Activated B cell treated with CpG ODN at 0.5 μM for 24 hours (primary cell): ENCODE results near the gene NPAS1. TPM values are rescaled to one million over a fixed set of nuclear protein-coding genes. Genes with fewer than 3 reads are reported as not detected.
A peak's percentile ranks its signal among the peaks of the same experiment; 100 is the strongest.

Experiments used
- ATAC-seq: fragments of 200-7000 bp; cut with Tn5 transposase; one replicate; pipeline ENCODE4 v1.10.0; 2021; ENCODE audit warnings: low read depth, mild to moderate bottlenecking, moderate library complexity
- CTCF ChIA-PET: fragments of 350-600 bp; sonication (Branson Sonifier 250); formaldehyde crosslinking; loops from one replicate; lab custom pipeline; 2021; ENCODE audit warnings: antibody characterized with exemption; lab: Charles Lee
- POLR2A ChIA-PET: fragments of 350-600 bp; sonication (Branson Sonifier 250); formaldehyde crosslinking; loops from one replicate; lab custom pipeline; 2021; ENCODE audit warnings: antibody characterized with exemption; lab: Charles Lee
- DNase-seq: peaks from one replicate; pipeline ENCODE4 v3.0.0; 2022
- H3K27ac Mint-ChIP-seq: one replicate; pipeline ENCODE4 v1.8.0; 2020; ENCODE audit warnings: mixed read lengths
- H3K27me3 Mint-ChIP-seq: one replicate; pipeline ENCODE4 v1.8.0; 2021; ENCODE audit warnings: mixed read lengths
- H3K36me3 Mint-ChIP-seq: one replicate; pipeline ENCODE4 v1.8.0; 2021; ENCODE audit warnings: low read depth, mixed read lengths
- H3K4me1 Mint-ChIP-seq: one replicate; pipeline ENCODE4 v1.8.0; 2021; ENCODE audit warnings: mixed read lengths
- H3K4me3 Mint-ChIP-seq: one replicate; pipeline ENCODE4 v1.8.0; 2020; ENCODE audit warnings: mild to moderate bottlenecking, mixed read lengths
- H3K9me3 Mint-ChIP-seq: one replicate; pipeline ENCODE4 v1.8.0; 2020; ENCODE audit warnings: mixed read lengths
- intact Hi-C: fragments of 100-400 bp; cut with micrococcal nuclease; formaldehyde crosslinking; loops from one replicate; pipeline ENCODE4 v1.15.1; 2024
- total RNA-seq: library from RNA; stranded (reverse); gene quantifications from 2 replicates; pipeline ENCODE4 v1.2.3, GENCODE V29; 2022
- TF ChIP-seq, protein P1 (sequence below): fragments of 200-600 bp; IDR thresholded peaks from one replicate; pipeline ENCODE4 v1.8.0; 2022; ENCODE audit warnings: antibody characterized with exemption, mild to moderate bottlenecking

Gene NPAS1
- total RNA-seq, 1 donor from 2014 or later = 0.40 TPM

- DNase-seq = no peak
- intact Hi-C loops = no loop called here
- no peaks in the 10 kb centered on the region for H3K36me3 Mint-ChIP-seq
- TF ChIP-seq, protein P1, sequence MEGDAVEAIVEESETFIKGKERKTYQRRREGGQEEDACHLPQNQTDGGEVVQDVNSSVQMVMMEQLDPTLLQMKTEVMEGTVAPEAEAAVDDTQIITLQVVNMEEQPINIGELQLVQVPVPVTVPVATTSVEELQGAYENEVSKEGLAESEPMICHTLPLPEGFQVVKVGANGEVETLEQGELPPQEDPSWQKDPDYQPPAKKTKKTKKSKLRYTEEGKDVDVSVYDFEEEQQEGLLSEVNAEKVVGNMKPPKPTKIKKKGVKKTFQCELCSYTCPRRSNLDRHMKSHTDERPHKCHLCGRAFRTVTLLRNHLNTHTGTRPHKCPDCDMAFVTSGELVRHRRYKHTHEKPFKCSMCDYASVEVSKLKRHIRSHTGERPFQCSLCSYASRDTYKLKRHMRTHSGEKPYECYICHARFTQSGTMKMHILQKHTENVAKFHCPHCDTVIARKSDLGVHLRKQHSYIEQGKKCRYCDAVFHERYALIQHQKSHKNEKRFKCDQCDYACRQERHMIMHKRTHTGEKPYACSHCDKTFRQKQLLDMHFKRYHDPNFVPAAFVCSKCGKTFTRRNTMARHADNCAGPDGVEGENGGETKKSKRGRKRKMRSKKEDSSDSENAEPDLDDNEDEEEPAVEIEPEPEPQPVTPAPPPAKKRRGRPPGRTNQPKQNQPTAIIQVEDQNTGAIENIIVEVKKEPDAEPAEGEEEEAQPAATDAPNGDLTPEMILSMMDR = no peak
- POLR2A ChIA-PET = no interaction called here
- no peak for ATAC-seq
- peaks cover 41% of the 10 kb centered on the region for H3K27me3 Mint-ChIP-seq
- H3K4me1 Mint-ChIP-seq = peaks cover 3% of the 10 kb centered on the region
- CTCF ChIA-PET = no interaction called here
- H3K4me3 Mint-ChIP-seq = no peak overlapping the region
- H3K9me3 Mint-ChIP-seq = peaks cover 3% of the 10 kb centered on the region
- H3K27ac Mint-ChIP-seq = no peak overlapping the region
Measured at GRCh38 chr19:47026889-47027288, 7.3 kb downstream of the NPAS1 start.

GRCh38 chr19:47027586-47028088 is 8.0 kb downstream of the NPAS1 start:
- ATAC-seq (no peak), DNase-seq (no peak)
- Mint-ChIP-seq H3K27me3 (peaks cover 43% of the 10 kb centered on the region), H3K4me3 (no peak overlapping the region), H3K9me3 (peaks cover 3% of the 10 kb centered on the region), H3K4me1 (peaks cover 3% of the 10 kb centered on the region), H3K36me3 (no peaks in the 10 kb centered on the region), H3K27ac (no peak overlapping the region)
- TF ChIP-seq, protein P1 = no peak
- POLR2A ChIA-PET = no interaction called here
- CTCF ChIA-PET = no interaction called here
- intact Hi-C loops = no loop called here

GRCh38 chr19:47028195-47028601 is 8.6 kb downstream of the NPAS1 start:
- ChIA-PET POLR2A (interaction anchor here (0.5 kb wide), 1 partner anchor 1025 kb away, joined by 6 read pairs; no protein-coding TSS in a partner anchor), CTCF (no interaction called here)
- peaks cover 38% of the 10 kb centered on the region for H3K27me3 Mint-ChIP-seq
- H3K9me3 Mint-ChIP-seq = peaks cover 3% of the 10 kb centered on the region
- DNase-seq (no peak), ATAC-seq (no peak)
- TF ChIP-seq, protein P1 = no peak
- no peak overlapping the region for H3K4me3 Mint-ChIP-seq
- no peak overlapping the region for H3K27ac Mint-ChIP-seq
- H3K4me1 Mint-ChIP-seq = peaks cover under 1% of the 10 kb centered on the region
- no peaks in the 10 kb centered on the region for H3K36me3 Mint-ChIP-seq
- intact Hi-C loops = no loop called here

- Mint-ChIP-seq H3K4me1 (peaks cover 17% of the 10 kb centered on the region), H3K36me3 (peaks cover 3% of the 10 kb centered on the region), H3K4me3 (no peak overlapping the region), H3K27ac (no peak overlapping the region), H3K9me3 (no peaks in the 10 kb centered on the region), H3K27me3 (peaks cover 22% of the 10 kb centered on the region)
- intact Hi-C loops = loop anchor here (1.0 to 2.0 kb wide), 2 partner anchors 19 to 275 kb away; no protein-coding TSS in a partner anchor
- POLR2A ChIA-PET = no interaction called here
- TF ChIP-seq, protein P1 = peak; percentile 38
- DNase-seq (peak; percentile 53), ATAC-seq (peak; percentile 27)
- CTCF ChIA-PET = interaction anchor here (2.9 kb wide), 1 partner anchor 19 kb away, joined by 15 read pairs; no protein-coding TSS in a partner anchor
Measured at GRCh38 chr19:47032171-47032811, 12.7 kb downstream of the NPAS1 start.
